ENCODE results near the gene USPL1. TPM values are rescaled to one million over a fixed set of nuclear protein-coding genes. Genes with fewer than 3 reads are reported as not detected.

The USPL1 gene
- total RNA-seq, 1 donor from 2014 or later = 21.9 TPM

DNA sequence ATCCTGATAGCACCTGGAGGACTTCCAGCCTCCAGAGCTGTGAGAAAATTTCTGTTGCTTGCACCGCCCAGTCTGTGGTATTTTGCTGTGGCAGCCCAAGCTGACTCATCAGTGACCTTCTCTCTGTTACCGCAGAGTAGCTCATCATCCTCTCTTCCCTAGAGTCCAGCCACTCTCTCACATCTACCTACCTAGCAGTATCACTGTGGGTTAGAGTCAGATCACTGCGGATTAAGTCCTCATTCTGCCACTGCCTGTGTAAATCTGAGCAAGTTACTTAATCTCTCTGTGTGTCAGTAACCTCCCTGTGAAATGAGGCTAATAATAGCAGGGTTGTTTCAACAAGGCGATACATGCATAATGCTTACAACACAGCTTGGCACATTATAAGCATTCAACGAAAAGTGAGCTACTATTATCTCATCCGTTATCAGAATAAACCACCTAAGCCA lies 40.3 kb upstream of the USPL1 start:
- Mint-ChIP-seq H3K9me3 (ENCODE audit: low read depth) (no peaks in the 10 kb centered on the region), H3K4me3 (ENCODE audit: low read depth) (no peak overlapping the region), H3K27ac (no peak overlapping the region), H3K4me1 (ENCODE audit: low read depth) (peaks cover 5% of the 10 kb centered on the region), H3K27me3 (peaks cover 3% of the 10 kb centered on the region), H3K36me3 (ENCODE audit: insufficient read depth) (no peaks in the 10 kb centered on the region)
- TF ChIP-seq, protein P1, sequence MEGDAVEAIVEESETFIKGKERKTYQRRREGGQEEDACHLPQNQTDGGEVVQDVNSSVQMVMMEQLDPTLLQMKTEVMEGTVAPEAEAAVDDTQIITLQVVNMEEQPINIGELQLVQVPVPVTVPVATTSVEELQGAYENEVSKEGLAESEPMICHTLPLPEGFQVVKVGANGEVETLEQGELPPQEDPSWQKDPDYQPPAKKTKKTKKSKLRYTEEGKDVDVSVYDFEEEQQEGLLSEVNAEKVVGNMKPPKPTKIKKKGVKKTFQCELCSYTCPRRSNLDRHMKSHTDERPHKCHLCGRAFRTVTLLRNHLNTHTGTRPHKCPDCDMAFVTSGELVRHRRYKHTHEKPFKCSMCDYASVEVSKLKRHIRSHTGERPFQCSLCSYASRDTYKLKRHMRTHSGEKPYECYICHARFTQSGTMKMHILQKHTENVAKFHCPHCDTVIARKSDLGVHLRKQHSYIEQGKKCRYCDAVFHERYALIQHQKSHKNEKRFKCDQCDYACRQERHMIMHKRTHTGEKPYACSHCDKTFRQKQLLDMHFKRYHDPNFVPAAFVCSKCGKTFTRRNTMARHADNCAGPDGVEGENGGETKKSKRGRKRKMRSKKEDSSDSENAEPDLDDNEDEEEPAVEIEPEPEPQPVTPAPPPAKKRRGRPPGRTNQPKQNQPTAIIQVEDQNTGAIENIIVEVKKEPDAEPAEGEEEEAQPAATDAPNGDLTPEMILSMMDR (IDR thresholded peaks at IDR 0.05; ENCODE audit: unreplicated experiment) = no peak
- DNase-seq (ENCODE audit: low spot score, unreplicated experiment) = no peak

DNA sequence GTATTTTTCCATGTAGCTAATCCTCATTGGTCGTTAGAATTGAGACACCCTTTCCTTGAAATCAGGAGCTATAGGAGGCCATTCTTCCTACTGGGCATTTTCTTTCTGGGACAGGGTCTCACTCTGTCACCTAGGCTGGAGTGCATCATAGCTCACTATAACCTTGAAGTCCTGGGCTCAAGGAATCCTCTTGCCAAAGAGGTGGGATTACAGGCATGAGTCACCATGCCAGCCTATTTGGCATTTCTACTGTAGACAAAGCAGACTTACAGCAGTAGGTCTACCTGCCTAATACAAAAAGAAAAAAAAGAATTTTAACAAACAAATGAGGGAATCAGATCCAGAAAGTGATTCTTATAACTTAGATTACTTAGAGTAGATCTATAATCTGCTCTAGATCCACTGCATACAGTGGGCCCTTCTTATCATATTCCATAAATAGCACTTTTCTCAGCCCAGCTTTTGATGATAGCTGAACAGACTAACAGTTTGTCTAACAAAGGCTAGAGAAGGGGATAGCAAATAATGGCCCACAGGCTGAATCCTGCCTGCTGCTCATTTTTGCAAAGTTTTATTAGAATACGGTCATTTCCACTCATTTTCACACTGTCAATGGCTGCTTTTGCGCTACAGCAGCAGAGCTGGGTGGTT lies 36.7 kb upstream of the USPL1 start:
- Mint-ChIP-seq H3K27me3 (peaks cover 3% of the 10 kb centered on the region), H3K4me3 (ENCODE audit: low read depth) (no peak overlapping the region), H3K36me3 (ENCODE audit: insufficient read depth) (no peaks in the 10 kb centered on the region), H3K4me1 (ENCODE audit: low read depth) (peaks cover 5% of the 10 kb centered on the region), H3K9me3 (ENCODE audit: low read depth) (no peaks in the 10 kb centered on the region), H3K27ac (no peak overlapping the region)
- TF ChIP-seq, protein P1 (IDR thresholded peaks at IDR 0.05; ENCODE audit: unreplicated experiment) = no peak
- no peak for DNase-seq (ENCODE audit: low spot score, unreplicated experiment)

DNA sequence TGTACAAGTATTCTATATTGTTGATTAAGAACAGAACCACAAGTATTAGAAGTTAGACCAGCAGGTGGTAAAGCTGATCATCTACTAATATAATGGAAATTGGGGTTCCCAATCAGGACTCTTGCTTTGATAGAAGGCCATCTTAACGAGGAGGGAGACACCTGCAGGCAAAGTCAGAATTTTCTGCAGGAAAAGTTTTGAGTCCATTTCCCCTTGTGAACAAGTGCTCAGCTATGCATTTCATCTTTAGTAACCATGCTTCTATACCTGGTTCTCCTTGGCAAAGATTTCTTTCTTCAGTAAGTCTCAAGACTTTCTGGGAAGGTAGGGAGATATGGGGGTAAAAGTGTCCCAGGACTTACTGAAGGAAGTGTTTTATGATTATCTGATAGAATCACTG lies 36.1 kb upstream of the USPL1 start:
- peaks cover 6% of the 10 kb centered on the region for H3K4me1 Mint-ChIP-seq (ENCODE audit: low read depth)
- H3K36me3 Mint-ChIP-seq (ENCODE audit: insufficient read depth) = no peaks in the 10 kb centered on the region
- DNase-seq (ENCODE audit: low spot score, unreplicated experiment) = no peak
- TF ChIP-seq, protein P1 (IDR thresholded peaks at IDR 0.05; ENCODE audit: unreplicated experiment) = peak; percentile 43
- no peak overlapping the region for H3K27ac Mint-ChIP-seq
- no peaks in the 10 kb centered on the region for H3K9me3 Mint-ChIP-seq (ENCODE audit: low read depth)
- peaks cover 3% of the 10 kb centered on the region for H3K27me3 Mint-ChIP-seq
- no peak overlapping the region for H3K4me3 Mint-ChIP-seq (ENCODE audit: low read depth)

- TF ChIP-seq, protein P1 (IDR thresholded peaks at IDR 0.05; ENCODE audit: unreplicated experiment) = no peak
- Mint-ChIP-seq H3K4me1 (ENCODE audit: low read depth) (peaks cover 6% of the 10 kb centered on the region), H3K27me3 (peaks cover 3% of the 10 kb centered on the region), H3K27ac (no peak overlapping the region), H3K36me3 (ENCODE audit: insufficient read depth) (no peaks in the 10 kb centered on the region), H3K9me3 (ENCODE audit: low read depth) (no peaks in the 10 kb centered on the region), H3K4me3 (ENCODE audit: low read depth) (no peak overlapping the region)
- no peak for DNase-seq (ENCODE audit: low spot score, unreplicated experiment)
Measured at GRCh38 chr13:30584051-30584731, 33.5 kb upstream of the USPL1 start.

DNA sequence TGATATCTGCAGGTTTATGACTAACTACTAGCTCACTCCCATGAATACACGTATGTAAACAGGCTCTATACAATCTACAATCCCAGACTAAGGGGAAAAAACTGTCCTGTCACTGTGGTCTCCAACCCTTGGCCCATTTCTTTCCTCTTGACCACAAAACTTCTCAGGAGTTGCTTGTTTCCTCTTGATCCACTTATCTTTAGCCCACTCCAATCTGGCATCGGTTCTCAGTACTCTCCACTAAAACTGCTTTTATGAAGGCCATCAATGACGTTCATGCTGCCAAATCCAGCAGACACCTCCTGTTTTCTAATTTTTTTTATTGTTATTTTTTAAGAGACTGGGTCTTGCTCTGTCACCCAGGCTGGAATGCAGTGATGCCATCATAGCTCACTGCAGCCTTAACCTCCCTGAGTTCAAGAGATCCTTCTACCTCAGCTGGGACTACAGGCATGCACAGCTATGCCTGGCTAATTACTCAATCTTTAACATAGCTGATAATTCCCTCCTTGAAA lies 31.9 kb upstream of the USPL1 start:
- Mint-ChIP-seq H3K36me3 (ENCODE audit: insufficient read depth) (no peaks in the 10 kb centered on the region), H3K27me3 (peaks cover 3% of the 10 kb centered on the region), H3K9me3 (ENCODE audit: low read depth) (no peaks in the 10 kb centered on the region), H3K4me1 (ENCODE audit: low read depth) (peaks cover 1% of the 10 kb centered on the region), H3K27ac (no peak overlapping the region), H3K4me3 (ENCODE audit: low read depth) (no peak overlapping the region)
- no peak for DNase-seq (ENCODE audit: low spot score, unreplicated experiment)
- TF ChIP-seq, protein P1 (IDR thresholded peaks at IDR 0.05; ENCODE audit: unreplicated experiment) = no peak

All from progenitor cell of endocrine pancreas (in vitro differentiated cells).